DND-41 (cell line): ENCODE data around the gene COL13A1.

Source experiments
- ATAC-seq: fragments of 200-7000 bp; cut with Tn5 transposase; 3 replicates; pipeline ENCODE4 v1.9.1; 2021; ENCODE audit warnings: low read depth; ENCODE audit not compliant: insufficient read depth
- DNase-seq: peaks from one replicate; pipeline ENCODE4 v3.0.0-alpha.2; 2020
- H2AFZ ChIP-seq: 2 replicates; pipeline ENCODE4 v1.6.0; 2012; ENCODE audit warnings: low read depth, low read length
- H3K27ac ChIP-seq: 2 replicates; pipeline ENCODE4 v1.5.1; 2012; ENCODE audit warnings: low read length, inconsistent platforms
- H3K27me3 ChIP-seq: fragments of 200-600 bp; sonication (generic); 2 replicates; pipeline ENCODE4 v1.6.0; 2012; ENCODE audit warnings: low read length, mild to moderate bottlenecking, inconsistent platforms; ENCODE audit not compliant: insufficient read depth, poor library complexity
- H3K36me3 ChIP-seq: 2 replicates; pipeline ENCODE4 v1.5.1; 2012; ENCODE audit warnings: low read length, inconsistent platforms; ENCODE audit not compliant: insufficient read depth
- H3K4me1 ChIP-seq: 2 replicates; pipeline ENCODE4 v1.5.1; 2012; ENCODE audit warnings: mild to moderate bottlenecking, low read length; ENCODE audit not compliant: insufficient read depth
- H3K4me2 ChIP-seq: 2 replicates; pipeline ENCODE4 v1.6.0; 2012; ENCODE audit warnings: mild to moderate bottlenecking, moderate library complexity, low read length, inconsistent platforms; ENCODE audit not compliant: insufficient read depth
- H3K4me3 ChIP-seq, 2 experiments: fragments of 200-600 bp in 1 of 2; shearing (Covaris generic) in 1 of 2; 2 replicates each; pipeline ENCODE4 v1.5.1; 2012 to 2016; ENCODE audit warnings: inconsistent platforms in 2 of 2, low read length in 2 of 2, mild to moderate bottlenecking in 2 of 2, low read depth in 1 of 2, moderate library complexity in 1 of 2
- H3K79me2 ChIP-seq: 2 replicates; pipeline ENCODE4 v1.6.0; 2012; ENCODE audit warnings: low read length, inconsistent platforms; ENCODE audit not compliant: insufficient read depth
- H3K9ac ChIP-seq: 2 replicates; pipeline ENCODE4 v1.6.0; 2012; ENCODE audit warnings: low read depth, mild to moderate bottlenecking, inconsistent platforms, low read length, moderate library complexity
- H3K9me3 ChIP-seq: 2 replicates; pipeline ENCODE4 v1.5.1; 2012; ENCODE audit warnings: low read length, moderate library complexity, mild to moderate bottlenecking, inconsistent platforms; ENCODE audit not compliant: insufficient read depth, severe bottlenecking
- H4K20me1 ChIP-seq: 2 replicates; pipeline ENCODE4 v1.6.0; 2012; ENCODE audit warnings: low read length; ENCODE audit not compliant: insufficient read depth
- CTCF ChIP-seq: IDR thresholded peaks from 2 replicates; pipeline ENCODE4 v1.5.1; 2012; ENCODE audit warnings: borderline replicate concordance, low read length, moderate library complexity, mild to moderate bottlenecking; ENCODE audit not compliant: poor library complexity, severe bottlenecking; ENCODE audit errors: extremely low read depth
- EZH2 ChIP-seq: IDR thresholded peaks from 3 replicates; pipeline ENCODE4 v1.6.1; 2012; ENCODE audit warnings: borderline replicate concordance, low read depth, mild to moderate bottlenecking, moderate library complexity, low read length, inconsistent platforms; ENCODE audit not compliant: severe bottlenecking

Gene COL13A1

GRCh38 chr10:69802424-69803161 is 887 bp downstream of the COL13A1 start:
- no peaks in the 10 kb centered on the region for H4K20me1 ChIP-seq
- TF ChIP-seq CTCF = no peak
- TF ChIP-seq EZH2 = no peak
- H3K9ac ChIP-seq = no peak overlapping the region
- no peaks in the 10 kb centered on the region for H3K36me3 ChIP-seq
- H3K27me3 ChIP-seq = peaks cover 16% of the 10 kb centered on the region
- ATAC-seq (no peak), DNase-seq (no peak)
- H3K9me3 ChIP-seq = no peaks in the 10 kb centered on the region
- no peaks in the 10 kb centered on the region for H3K4me1 ChIP-seq
- H3K79me2 ChIP-seq = no peaks in the 10 kb centered on the region
- H3K27ac ChIP-seq = no peak overlapping the region
- H3K4me2 ChIP-seq = no peak overlapping the region
- H3K4me3 ChIP-seq = no peak overlapping the region
- H2AFZ ChIP-seq = no peak overlapping the region

- Histone ChIP-seq H2AFZ (no peak overlapping the region), H3K36me3 (no peaks in the 10 kb centered on the region), H3K9ac (no peak overlapping the region), H3K4me3 (no peak overlapping the region), H3K4me2 (no peak overlapping the region), H3K4me1 (no peaks in the 10 kb centered on the region), H3K27ac (no peak overlapping the region), H3K79me2 (no peaks in the 10 kb centered on the region), H3K9me3 (no peaks in the 10 kb centered on the region), H3K27me3 (peaks cover 14% of the 10 kb centered on the region), H4K20me1 (no peaks in the 10 kb centered on the region)
- DNase-seq (no peak), ATAC-seq (no peak)
- no peak for TF ChIP-seq CTCF
- no peak for TF ChIP-seq EZH2
These were observed 2.1 kb downstream of the COL13A1 start for GRCh38 chr10:69803809-69804208.

GRCh38 chr10:69804775-69805174 is 3.1 kb downstream of the COL13A1 start:
- Histone ChIP-seq H3K4me3 (no peak overlapping the region), H3K27ac (no peak overlapping the region), H3K9ac (no peak overlapping the region), H3K27me3 (peaks cover 9% of the 10 kb centered on the region), H2AFZ (no peak overlapping the region), H3K79me2 (no peaks in the 10 kb centered on the region), H3K4me1 (no peaks in the 10 kb centered on the region), H4K20me1 (no peaks in the 10 kb centered on the region), H3K4me2 (no peak overlapping the region), H3K9me3 (no peaks in the 10 kb centered on the region), H3K36me3 (no peaks in the 10 kb centered on the region)
- DNase-seq (no peak), ATAC-seq (no peak)
- no peak for TF ChIP-seq CTCF
- no peak for TF ChIP-seq EZH2

- Histone ChIP-seq H3K9ac (no peak overlapping the region), H3K36me3 (no peaks in the 10 kb centered on the region), H4K20me1 (no peaks in the 10 kb centered on the region), H3K4me2 (no peak overlapping the region), H3K27ac (no peak overlapping the region), H3K79me2 (no peaks in the 10 kb centered on the region), H3K4me1 (no peaks in the 10 kb centered on the region), H3K9me3 (no peaks in the 10 kb centered on the region), H2AFZ (no peak overlapping the region), H3K4me3 (no peak overlapping the region), H3K27me3 (peaks cover 4% of the 10 kb centered on the region)
- DNase-seq (no peak), ATAC-seq (no peak)
- TF ChIP-seq CTCF (no peak), EZH2 (no peak)
These were observed 5.4 kb downstream of the COL13A1 start for GRCh38 chr10:69807122-69807521.
